Measurements from ENCODE around the gene C4orf51.
"Not testable (repeated sequence)": the region's sequence is repeated elsewhere in the genome, so short reads cannot be mapped to it uniquely, and the experiment has no call there.

The C4orf51 gene

DNA sequence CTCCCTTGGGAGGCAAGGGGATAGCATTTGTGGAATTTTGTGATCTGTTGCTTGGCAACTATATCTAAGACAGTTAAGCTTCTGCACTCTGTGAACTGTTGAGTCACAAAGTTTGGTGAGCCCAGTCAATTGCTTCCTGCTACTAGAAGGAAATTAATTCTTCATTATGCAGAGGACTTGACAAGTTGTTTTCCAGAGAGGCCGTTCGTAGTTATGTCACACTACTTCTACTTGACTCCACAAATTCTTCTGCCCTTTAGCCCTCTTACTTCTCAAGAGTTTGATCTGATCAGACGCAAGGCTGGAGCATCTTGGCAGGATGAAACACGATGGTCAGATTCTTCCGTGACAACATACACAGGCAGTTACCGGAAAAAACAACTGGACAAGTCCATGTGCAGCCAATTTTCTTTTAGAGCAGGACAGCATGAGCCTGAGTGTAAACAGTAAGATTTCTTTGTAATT, at the start of gene C4orf51:
TSS of gene C4orf51 (plus strand) at position 156 of the 465 bp plus-strand sequence. CDS start at position 214, 58 bp downstream.
- peak; percentile 49 for DNase-seq (ENCODE audit: low spot score)

- DNase-seq (ENCODE audit: low spot score), result no peak
Measured at GRCh38 chr4:145635117-145635516, 44.8 kb upstream of the C4orf51 start.

DNA sequence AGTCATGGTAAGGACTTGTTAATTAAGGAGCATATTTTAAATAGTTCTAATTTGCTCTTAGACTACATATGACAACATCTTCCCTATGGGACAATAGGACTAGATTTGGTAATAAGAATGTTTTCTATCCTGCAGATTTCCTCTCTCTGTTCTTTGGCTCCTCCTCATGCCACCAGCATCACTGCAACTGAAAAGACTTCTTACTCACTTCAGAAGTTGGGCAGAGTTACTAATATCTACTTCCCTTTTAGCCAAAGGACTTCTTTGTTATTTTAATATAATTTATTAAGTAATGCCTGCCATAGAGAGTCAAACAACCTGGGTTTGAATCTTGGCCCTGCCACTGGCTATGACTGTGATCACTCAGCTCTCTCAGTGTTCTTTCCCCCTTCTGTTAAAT, 44.3 kb upstream of the C4orf51 start:
- no peak for DNase-seq (ENCODE audit: low spot score)

- no peak for DNase-seq (ENCODE audit: low spot score)
Measured at GRCh38 chr4:145639186-145639698, 40.7 kb upstream of the C4orf51 start.

DNA sequence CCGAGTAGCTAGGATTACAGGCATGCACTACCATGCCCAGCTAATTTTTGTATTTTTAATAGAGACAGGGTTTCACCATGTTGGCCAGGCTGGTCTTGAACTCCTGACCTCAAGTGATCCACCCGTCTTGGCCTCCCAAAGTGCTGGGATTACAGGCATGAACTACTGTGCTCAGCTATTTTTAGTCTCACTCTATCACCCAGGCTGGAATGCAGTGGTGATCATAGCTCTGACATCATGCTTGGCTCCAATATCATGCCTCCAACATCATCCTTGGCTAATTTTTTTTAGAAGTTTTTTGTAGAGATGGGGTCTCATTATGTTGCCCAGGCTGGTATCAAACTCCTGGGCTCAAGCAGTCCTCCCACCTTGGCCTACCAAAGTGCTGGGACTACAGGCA, 39.7 kb upstream of the C4orf51 start:
- not testable (repeated sequence) for DNase-seq (ENCODE audit: low spot score)

GRCh38 chr4:145643295-145643694, 36.7 kb upstream of the C4orf51 start:
- no peak for DNase-seq (ENCODE audit: low spot score)

DNA sequence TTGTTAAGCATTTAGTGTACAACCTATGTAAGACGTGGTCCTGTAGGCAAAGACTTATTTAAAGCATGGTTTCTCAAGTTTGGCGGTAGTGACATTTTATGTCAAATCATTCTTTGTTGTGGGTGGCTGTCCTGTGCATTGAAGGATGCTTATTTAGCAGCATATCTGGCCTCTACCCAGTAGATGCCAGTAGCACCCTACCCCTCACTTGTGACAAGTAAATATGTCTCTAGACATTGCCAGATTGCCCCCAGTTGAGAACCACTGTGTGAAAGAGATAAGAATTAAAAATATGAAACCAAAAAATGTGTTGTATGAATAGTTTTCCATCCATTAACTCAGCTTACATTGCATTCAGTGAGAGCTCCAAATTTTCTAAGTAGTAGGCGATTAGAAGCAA, 35.2 kb upstream of the C4orf51 start:
- no peak for DNase-seq (ENCODE audit: low spot score)

GRCh38 chr4:145656156-145656555, 23.8 kb upstream of the C4orf51 start:
- DNase-seq (ENCODE audit: low spot score), result no peak

- no peak for DNase-seq (ENCODE audit: low spot score)
Measured at GRCh38 chr4:145660064-145660463, 19.9 kb upstream of the C4orf51 start.

DNA sequence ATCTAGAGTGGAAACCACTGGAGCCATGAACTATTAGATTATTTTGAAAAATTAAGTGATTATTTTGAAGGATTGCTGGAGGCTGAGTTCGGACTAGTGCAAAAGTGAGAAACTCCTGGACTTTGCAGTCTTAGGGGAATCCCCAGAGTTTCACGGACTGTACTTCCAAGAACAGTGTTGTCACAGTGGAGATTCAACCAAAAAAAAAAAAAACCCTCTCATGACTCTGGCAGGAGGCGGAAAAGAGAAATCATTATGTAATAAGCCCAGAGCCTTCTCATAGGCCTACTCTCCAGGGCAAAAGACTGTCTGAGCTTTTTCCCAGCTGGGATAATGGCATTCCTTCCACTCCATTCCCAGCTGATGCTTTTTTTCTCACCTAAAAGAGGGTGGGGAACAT, 16.8 kb upstream of the C4orf51 start:
- no peak for DNase-seq (ENCODE audit: low spot score)

GRCh38 chr4:145665773-145666172, 14.2 kb upstream of the C4orf51 start:
- DNase-seq (ENCODE audit: low spot score), result no peak

DNA sequence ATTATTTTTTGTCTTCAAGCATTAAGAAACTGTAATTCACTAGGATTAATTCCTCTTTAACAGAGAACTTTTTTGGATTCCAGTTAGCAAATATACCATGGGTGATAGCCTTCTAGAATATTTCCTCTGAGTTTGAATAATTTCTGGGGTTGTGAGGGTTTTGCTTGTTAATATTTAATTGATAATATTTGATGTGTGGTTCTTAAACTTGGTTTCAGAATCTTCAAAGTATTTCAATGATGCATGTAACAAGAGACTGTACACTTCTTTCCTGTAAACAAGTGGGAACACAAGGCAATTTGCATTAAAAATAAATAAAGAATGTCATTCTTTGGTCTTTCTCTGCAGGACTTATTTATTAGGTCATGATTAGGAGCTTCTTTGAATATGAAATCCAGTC, 9.5 kb upstream of the C4orf51 start:
- DNase-seq (ENCODE audit: low spot score), result no peak

DNA sequence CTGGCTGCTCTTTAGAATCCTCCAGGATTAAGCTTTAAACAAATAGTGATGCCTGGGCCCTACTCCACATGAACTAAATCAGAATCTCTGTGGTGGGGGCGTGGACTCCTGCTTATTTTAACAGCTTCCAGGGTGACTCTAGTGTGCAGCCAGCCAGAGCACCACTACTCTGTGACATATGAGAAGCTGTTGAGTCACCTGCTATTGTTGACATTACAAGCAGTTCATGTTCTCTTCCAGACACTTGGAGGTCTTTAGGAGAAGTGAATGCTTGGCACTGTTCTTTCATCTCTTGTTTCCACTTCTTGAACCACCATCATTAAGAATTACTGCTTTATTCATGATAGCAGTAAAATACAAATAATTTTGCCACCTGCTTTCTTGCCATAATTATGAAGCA, 426 bp upstream of the C4orf51 start:
- peak; percentile 70 for DNase-seq (ENCODE audit: low spot score)

- DNase-seq (ENCODE audit: low spot score), result no peak
Measured at GRCh38 chr4:145680902-145681301, 956 bp downstream of the C4orf51 start.

- DNase-seq (ENCODE audit: low spot score), result no peak
Measured at GRCh38 chr4:145681518-145681917, 1.6 kb downstream of the C4orf51 start.

DNA sequence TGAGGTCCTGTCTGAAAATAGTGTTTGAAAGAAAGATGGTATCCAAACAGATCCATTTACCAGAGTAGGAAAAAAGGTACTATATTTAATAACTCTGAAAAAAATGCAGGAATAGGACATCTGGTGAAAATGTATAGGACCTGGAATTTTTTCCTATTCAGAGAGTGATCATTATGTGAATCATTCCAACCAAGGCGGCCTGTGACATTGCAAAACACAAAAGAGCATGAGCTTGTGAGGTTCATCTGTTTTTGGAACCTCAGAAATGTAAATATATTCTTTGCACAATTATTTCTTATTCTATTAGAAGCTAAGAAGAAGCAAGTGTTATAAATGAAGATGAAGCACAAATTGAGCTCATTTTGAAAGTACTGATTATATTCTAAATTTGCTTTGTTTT, 2.0 kb downstream of the C4orf51 start:
- no peak for DNase-seq (ENCODE audit: low spot score)

- DNase-seq (ENCODE audit: low spot score), result no peak
Measured at GRCh38 chr4:145686991-145687390, 7.0 kb downstream of the C4orf51 start.

DNA sequence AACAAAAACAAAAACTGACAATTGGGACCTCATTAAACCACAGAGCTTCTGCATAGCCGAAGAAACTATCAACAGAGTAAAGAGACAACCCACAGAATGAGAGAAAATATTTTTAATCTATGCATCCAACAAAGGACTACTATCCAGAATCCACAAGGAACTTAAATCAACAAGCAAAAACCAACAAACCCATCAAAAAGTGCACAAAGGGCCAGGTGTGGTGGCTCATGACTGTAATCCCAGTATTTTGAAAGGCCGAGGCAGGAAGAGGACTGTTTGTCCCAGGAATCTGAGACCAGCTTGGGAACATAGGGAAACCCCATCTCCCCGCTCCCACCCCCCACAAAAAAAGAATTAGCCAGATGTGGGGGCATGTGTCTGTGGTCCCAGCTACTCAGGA, 10.7 kb downstream of the C4orf51 start:
- DNase-seq (ENCODE audit: low spot score), result no peak

DNA sequence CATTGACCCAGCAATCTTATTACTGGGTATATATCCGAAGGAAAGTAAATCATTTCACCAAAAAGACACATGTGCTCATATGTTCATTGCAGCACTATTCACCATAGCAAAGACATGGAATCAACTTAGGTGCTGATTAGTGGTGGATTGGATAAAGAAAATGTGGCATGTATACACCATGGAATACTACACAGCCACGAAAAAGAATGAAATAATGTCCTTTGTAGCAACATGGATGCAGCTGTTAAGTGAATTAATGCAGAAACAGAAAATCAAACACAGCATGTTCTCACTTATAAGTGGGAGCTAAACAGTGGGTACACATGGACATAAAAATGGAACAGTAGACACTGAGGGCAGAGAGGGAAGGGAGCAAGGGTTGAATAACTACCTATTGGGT, 11.5 kb downstream of the C4orf51 start:
- not testable (repeated sequence) for DNase-seq (ENCODE audit: low spot score)

DNA sequence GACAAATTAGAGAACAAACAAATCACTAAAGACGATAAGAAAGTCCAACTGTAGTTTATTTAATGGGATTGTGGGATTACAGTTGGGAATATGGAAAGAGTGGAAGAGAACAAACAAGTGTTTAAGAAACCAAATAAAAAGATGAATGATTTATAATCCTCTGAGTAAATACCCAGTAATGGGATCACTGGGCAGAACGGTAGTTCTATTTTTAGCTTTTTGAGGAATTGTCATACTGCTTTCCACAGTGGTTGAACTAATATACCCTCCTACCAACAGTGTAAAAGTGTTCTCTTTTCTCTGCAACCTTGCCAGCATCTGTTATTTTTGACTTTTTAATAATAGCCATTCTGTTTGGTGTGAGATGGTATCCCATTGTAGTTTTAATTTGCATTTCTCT, 15.0 kb downstream of the C4orf51 start:
- DNase-seq (ENCODE audit: low spot score), result no peak

DNA sequence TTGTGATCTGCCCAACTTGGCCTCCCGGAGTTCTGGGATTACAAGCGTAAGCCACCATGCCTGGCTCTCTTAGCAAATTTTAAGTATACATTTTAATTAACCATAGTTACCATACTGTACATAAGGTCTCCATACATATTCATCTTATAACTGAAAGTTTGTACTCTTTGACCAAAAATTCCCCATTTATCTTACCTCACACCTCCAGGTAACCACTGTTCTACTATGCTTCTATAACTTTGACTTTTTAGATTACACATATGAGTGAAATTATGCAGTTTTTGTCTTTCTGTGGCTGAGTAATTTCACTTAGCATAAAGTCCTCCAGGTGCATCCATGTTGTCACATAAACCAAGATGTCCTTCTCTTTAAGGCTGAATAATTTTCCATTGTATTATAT, 17.4 kb downstream of the C4orf51 start:
- no peak for DNase-seq (ENCODE audit: low spot score)

- DNase-seq (ENCODE audit: low spot score), result no peak
Measured at GRCh38 chr4:145698507-145698906, 18.6 kb downstream of the C4orf51 start.

DNA sequence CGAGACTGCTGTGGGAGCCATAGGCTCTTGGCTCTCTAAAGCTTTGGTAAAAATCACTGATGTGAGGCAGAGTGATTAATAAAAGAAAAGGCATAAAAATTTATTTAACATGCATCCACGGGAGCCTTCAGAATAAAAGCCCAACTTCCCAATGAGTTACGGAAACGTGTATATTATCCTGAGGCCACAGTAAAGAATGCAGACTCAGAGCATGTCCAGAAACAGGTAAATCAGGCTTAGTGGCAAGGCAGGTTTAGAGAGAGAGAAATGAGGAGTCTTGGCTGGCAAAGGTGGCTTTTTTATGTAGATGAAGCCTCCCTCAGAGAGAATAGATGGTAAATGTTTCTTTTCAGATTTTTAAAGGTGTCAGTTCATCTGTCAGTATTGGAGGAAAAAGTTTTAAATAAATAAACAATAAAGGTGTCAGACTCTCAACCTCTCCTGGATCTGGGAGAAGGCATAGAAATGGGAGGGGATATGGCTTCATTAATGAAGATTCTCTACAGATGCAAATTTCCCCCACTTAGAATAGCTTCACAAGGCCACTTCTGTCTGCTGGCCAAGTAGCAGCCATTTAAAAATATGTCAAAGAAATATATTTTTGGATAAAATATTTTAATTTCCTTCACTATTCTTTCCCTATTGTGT, 24.0 kb downstream of the C4orf51 start:
- DNase-seq (ENCODE audit: low spot score), result no peak

DNA sequence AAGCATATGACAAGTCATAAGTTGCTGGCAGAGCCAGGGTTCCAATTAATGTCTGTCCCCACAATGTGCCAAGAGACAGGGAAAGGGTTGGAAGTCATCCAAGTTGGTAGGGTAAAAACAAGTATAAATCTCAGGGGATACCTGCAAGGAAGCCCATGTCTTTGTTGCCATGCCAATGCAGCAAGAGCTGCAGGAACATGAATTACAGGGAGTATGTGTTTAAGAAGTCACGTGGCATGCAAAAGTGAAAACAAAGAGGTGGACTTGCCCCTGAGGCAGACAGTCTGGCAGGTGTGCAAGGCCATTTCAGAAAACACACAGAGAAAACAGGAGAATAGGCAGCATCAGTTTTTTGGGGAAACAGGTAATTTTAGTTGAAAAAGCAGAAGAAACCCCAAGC, 29.4 kb downstream of the C4orf51 start:
- DNase-seq (ENCODE audit: low spot score), result no peak
